ENCODE measurements around the gene GLT1D1. TPM values are rescaled to one million over a fixed set of nuclear protein-coding genes. Genes with fewer than 3 reads are reported as not detected.

GLT1D1 gene
- total RNA-seq, 1 donor from 2014 or later: 5.3 TPM

DNA sequence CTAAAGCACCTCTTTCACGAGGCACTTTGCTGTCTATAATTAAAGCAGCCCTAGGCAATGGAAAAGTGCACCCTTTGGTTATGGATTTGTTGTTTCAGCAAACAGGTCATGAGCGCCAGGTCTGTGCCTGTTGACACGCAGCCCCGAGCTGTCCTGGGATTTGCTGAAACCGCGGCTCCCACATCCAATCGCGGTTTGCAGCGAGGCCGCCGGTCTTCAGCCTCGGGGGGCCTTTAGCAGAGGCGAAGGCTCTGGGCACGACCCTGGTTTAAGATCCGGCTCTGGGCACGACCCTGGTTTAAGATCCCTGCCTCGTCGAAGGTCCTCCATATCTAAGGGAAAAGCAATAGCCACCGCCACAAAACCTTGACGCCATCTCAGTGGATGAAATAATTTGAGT, 79.2 kb downstream of the GLT1D1 start:
- no peaks in the 10 kb centered on the region for H3K9me3 ChIP-seq
- no peaks in the 10 kb centered on the region for H3K4me1 ChIP-seq
- H3K27ac ChIP-seq: no peak overlapping the region
- TF ChIP-seq, protein P1, sequence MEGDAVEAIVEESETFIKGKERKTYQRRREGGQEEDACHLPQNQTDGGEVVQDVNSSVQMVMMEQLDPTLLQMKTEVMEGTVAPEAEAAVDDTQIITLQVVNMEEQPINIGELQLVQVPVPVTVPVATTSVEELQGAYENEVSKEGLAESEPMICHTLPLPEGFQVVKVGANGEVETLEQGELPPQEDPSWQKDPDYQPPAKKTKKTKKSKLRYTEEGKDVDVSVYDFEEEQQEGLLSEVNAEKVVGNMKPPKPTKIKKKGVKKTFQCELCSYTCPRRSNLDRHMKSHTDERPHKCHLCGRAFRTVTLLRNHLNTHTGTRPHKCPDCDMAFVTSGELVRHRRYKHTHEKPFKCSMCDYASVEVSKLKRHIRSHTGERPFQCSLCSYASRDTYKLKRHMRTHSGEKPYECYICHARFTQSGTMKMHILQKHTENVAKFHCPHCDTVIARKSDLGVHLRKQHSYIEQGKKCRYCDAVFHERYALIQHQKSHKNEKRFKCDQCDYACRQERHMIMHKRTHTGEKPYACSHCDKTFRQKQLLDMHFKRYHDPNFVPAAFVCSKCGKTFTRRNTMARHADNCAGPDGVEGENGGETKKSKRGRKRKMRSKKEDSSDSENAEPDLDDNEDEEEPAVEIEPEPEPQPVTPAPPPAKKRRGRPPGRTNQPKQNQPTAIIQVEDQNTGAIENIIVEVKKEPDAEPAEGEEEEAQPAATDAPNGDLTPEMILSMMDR (IDR thresholded peaks at IDR 0.05): no peak
- no peaks in the 10 kb centered on the region for H3K36me3 ChIP-seq
- no peaks in the 10 kb centered on the region for H3K27me3 ChIP-seq (ENCODE audit: low read depth)
- intact Hi-C loops (cut with DNase I): no loop called here
- ATAC-seq (no peak), DNase-seq (no peak)
- no peak overlapping the region for H3K4me3 ChIP-seq

DNA sequence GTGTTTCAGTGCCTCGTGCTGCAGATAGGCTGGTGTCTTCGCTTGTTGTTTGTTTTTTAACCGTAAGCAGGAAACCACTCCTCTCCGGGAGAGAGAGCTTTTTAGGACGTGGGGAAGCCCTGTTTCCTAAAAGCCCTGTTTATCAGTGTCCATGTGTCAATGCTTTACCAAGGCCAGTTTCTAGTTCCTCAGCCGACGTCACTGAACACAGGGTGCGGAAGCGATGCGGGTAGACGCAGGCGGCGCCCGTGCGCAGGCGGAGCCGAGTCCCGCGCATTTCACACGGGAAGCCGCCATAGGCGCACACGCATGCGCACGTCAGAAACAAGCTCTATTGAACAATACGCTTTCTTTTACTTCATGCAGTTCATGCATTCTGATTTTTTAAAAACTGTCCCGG, 79.8 kb downstream of the GLT1D1 start:
- intact Hi-C loops (cut with DNase I): no loop called here
- no peaks in the 10 kb centered on the region for H3K27me3 ChIP-seq (ENCODE audit: low read depth)
- no peak overlapping the region for H3K27ac ChIP-seq
- no peaks in the 10 kb centered on the region for H3K36me3 ChIP-seq
- H3K9me3 ChIP-seq: no peaks in the 10 kb centered on the region
- TF ChIP-seq, protein P1 (IDR thresholded peaks at IDR 0.05): no peak
- DNase-seq: no peak
- peak in 1 of 2 donors; percentile 23 for ATAC-seq
- H3K4me3 ChIP-seq: no peak overlapping the region
- no peaks in the 10 kb centered on the region for H3K4me1 ChIP-seq

- no peaks in the 10 kb centered on the region for H3K27me3 ChIP-seq (ENCODE audit: low read depth)
- no peak for DNase-seq
- H3K4me3 ChIP-seq: no peak overlapping the region
- H3K36me3 ChIP-seq: no peaks in the 10 kb centered on the region
- TF ChIP-seq, protein P1 (IDR thresholded peaks at IDR 0.05): no peak
- no peak for ATAC-seq
- H3K9me3 ChIP-seq: no peaks in the 10 kb centered on the region
- H3K4me1 ChIP-seq: no peaks in the 10 kb centered on the region
- no peak overlapping the region for H3K27ac ChIP-seq
- intact Hi-C loops (cut with DNase I): no loop called here
These were observed 80.6 kb downstream of the GLT1D1 start for GRCh38 chr12:128933926-128934325.

DNA sequence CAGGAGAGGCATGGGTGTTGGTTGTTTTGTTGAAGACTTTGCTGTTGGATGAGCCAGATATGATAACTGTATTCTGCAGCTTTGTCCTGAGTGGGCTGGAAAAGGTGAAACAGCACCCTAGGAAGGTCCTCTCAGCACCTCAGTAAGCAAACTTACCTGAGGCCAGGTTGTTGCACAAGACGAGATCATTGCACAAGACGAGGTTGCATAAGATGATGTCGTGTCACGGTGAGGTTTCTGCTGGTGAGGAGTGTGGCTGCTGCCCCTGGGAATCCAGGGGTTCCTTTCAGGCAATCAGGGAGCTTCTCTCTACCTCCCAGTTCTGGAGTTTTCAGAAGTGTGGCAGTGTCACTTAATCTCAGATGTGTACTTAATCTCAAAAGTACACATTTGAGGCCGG, 85.6 kb downstream of the GLT1D1 start:
- DNase-seq (no peak), ATAC-seq (peak; percentile 41 to 63)
- H3K9me3 ChIP-seq: no peaks in the 10 kb centered on the region
- no peaks in the 10 kb centered on the region for H3K4me1 ChIP-seq
- H3K27me3 ChIP-seq (ENCODE audit: low read depth): no peaks in the 10 kb centered on the region
- no peak overlapping the region for H3K27ac ChIP-seq
- TF ChIP-seq, protein P1 (IDR thresholded peaks at IDR 0.05): no peak
- intact Hi-C loops (cut with DNase I): no loop called here
- H3K4me3 ChIP-seq: no peak overlapping the region
- H3K36me3 ChIP-seq: no peaks in the 10 kb centered on the region

DNA sequence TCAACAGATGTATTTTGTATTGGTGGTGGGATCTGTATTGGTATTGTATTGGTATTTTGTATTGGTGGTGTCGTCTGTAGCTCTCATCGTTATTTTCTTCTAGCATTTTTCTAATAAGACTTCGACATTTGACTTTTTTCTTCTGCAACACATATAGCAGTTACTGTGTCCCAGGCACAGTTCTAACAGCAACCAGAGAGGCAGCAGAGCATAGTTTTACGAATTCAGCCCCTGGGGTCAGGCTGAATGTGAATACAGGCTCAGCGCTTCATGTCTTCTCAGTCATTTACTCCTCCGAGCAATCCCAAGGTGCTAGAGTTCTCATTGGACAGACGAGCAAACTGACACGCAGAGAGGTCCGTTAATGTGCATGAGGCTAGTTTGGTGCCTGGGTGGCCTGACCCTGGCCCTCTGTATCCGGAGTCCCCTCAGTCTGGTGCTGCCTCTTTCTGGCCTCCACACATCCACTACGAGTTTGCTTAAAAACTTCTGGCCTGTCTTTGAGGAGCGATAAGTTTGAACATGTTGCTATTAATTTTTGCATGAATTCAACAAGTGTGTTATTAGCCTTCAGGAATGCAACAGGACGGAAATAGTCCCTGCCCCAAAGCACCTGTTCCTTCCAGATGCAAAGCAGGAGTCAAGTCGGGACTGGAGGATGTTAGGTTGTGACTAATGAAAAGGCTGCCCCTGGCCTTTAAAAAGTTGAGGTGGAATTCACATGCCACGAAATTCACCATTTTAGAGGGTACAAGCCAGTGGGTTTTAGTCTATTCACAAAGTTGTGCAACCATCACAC, 87.0 kb downstream of the GLT1D1 start:
- ATAC-seq: no peak
- H3K27ac ChIP-seq: no peak overlapping the region
- no peaks in the 10 kb centered on the region for H3K27me3 ChIP-seq (ENCODE audit: low read depth)
- no peak for DNase-seq
- TF ChIP-seq, protein P1 (IDR thresholded peaks at IDR 0.05): no peak
- H3K4me1 ChIP-seq: no peaks in the 10 kb centered on the region
- intact Hi-C loops (cut with DNase I): no loop called here
- H3K9me3 ChIP-seq: no peaks in the 10 kb centered on the region
- H3K4me3 ChIP-seq: no peak overlapping the region
- no peaks in the 10 kb centered on the region for H3K36me3 ChIP-seq

Measured in lower lobe of right lung (tissue), 2 donors.